Mesothelial cell of epicardium (in vitro differentiated cells): ENCODE data around the gene TMEM72. TPM values are rescaled to one million over a fixed set of nuclear protein-coding genes. Genes with fewer than 3 reads are reported as not detected.

Experiments
- DNase-seq, 2 experiments: peaks; one replicate each; pipeline ENCODE4 v3.0.0; 2021; ENCODE audit warnings: low spot score in 2 of 2; ENCODE audit not compliant: unreplicated experiment in 2 of 2
- H3K27ac Mint-ChIP-seq: 2 replicates; pipeline ENCODE4 v1.8.0; 2021; ENCODE audit warnings: mixed read lengths
- H3K27me3 Mint-ChIP-seq: 2 replicates; pipeline ENCODE4 v1.8.0; 2021; ENCODE audit warnings: low read depth, mixed read lengths
- H3K36me3 Mint-ChIP-seq: 2 replicates; pipeline ENCODE4 v1.8.0; 2021; ENCODE audit warnings: mixed read lengths
- H3K4me1 Mint-ChIP-seq: 2 replicates; pipeline ENCODE4 v1.8.0; 2021; ENCODE audit warnings: mixed read lengths
- H3K4me3 Mint-ChIP-seq: 2 replicates; pipeline ENCODE4 v1.8.0; 2021; ENCODE audit warnings: mild to moderate bottlenecking, moderate library complexity, mixed read lengths
- H3K9me3 Mint-ChIP-seq: 2 replicates; pipeline ENCODE4 v1.8.0; 2021; ENCODE audit warnings: mixed read lengths
- CTCF ChIP-seq: fragments of 200-600 bp; sonication (generic); IDR thresholded peaks from one replicate; pipeline ENCODE4 v1.5.0; 2021; ENCODE audit warnings: antibody characterized with exemption; ENCODE audit not compliant: unreplicated experiment
- total RNA-seq: library from RNA; stranded (reverse); gene quantifications from 3 replicates; pipeline ENCODE4 v1.2.1, GENCODE V29; 2021

The TMEM72 gene
- total RNA-seq, 1 donor from 2014 or later = 0.67 TPM

- peak; percentile 68 for TF ChIP-seq CTCF
- Mint-ChIP-seq H3K4me1 (peaks cover 42% of the 10 kb centered on the region), H3K36me3 (peaks cover 8% of the 10 kb centered on the region), H3K9me3 (no peaks in the 10 kb centered on the region), H3K27ac (no peak overlapping the region), H3K27me3 (no peaks in the 10 kb centered on the region), H3K4me3 (no peak overlapping the region)
- DNase-seq = no peak
These were observed 55.8 kb downstream of the TMEM72 start for GRCh38 chr10:44966816-44967509.

GRCh38 chr10:44967616-44968015 is 56.5 kb downstream of the TMEM72 start:
- Mint-ChIP-seq H3K27me3 (no peaks in the 10 kb centered on the region), H3K4me3 (no peak overlapping the region), H3K36me3 (peaks cover 9% of the 10 kb centered on the region), H3K9me3 (no peaks in the 10 kb centered on the region), H3K27ac (peak overlapping the region; percentile 88), H3K4me1 (peaks cover 42% of the 10 kb centered on the region)
- no peak for DNase-seq
- no peak for TF ChIP-seq CTCF

- Mint-ChIP-seq H3K27ac (peak overlapping the region; percentile 88), H3K27me3 (no peaks in the 10 kb centered on the region), H3K9me3 (no peaks in the 10 kb centered on the region), H3K4me3 (no peak overlapping the region), H3K4me1 (peaks cover 44% of the 10 kb centered on the region), H3K36me3 (peaks cover 9% of the 10 kb centered on the region)
- TF ChIP-seq CTCF = no peak
- DNase-seq = no peak
These were observed 57.0 kb downstream of the TMEM72 start for GRCh38 chr10:44968091-44968490.

GRCh38 chr10:44968500-44969400 is 57.6 kb downstream of the TMEM72 start:
- H3K27me3 Mint-ChIP-seq = no peaks in the 10 kb centered on the region
- peaks cover 9% of the 10 kb centered on the region for H3K36me3 Mint-ChIP-seq
- no peak overlapping the region for H3K4me3 Mint-ChIP-seq
- H3K9me3 Mint-ChIP-seq = no peaks in the 10 kb centered on the region
- H3K4me1 Mint-ChIP-seq = peaks cover 46% of the 10 kb centered on the region
- H3K27ac Mint-ChIP-seq = no peak overlapping the region
- TF ChIP-seq CTCF = no peak
- DNase-seq = no peak

GRCh38 chr10:44969854-44970253 is 58.7 kb downstream of the TMEM72 start:
- Mint-ChIP-seq H3K4me3 (no peak overlapping the region), H3K27me3 (no peaks in the 10 kb centered on the region), H3K36me3 (peaks cover 9% of the 10 kb centered on the region), H3K9me3 (no peaks in the 10 kb centered on the region), H3K27ac (no peak overlapping the region), H3K4me1 (peaks cover 45% of the 10 kb centered on the region)
- no peak for DNase-seq
- no peak for TF ChIP-seq CTCF
